Kidney (tissue), 14 donors: ENCODE results near the gene APP. TPM values are rescaled to one million over a fixed set of nuclear protein-coding genes. Genes with fewer than 3 reads are reported as not detected.

Experiments used
- DNase-seq, 5 donors: peaks; one replicate each; pipeline ENCODE4 v3.0.0-alpha.2; 2013 to 2020
- FAIRE-seq: peaks from 2 replicates; lab custom pipeline; 2012; peaks lifted over from hg19 to GRCh38; lab: Jason Lieb, UNC
- H3K27ac ChIP-seq, 2 donors: one replicate each; pipeline ENCODE4 v1.7.0; 2013; ENCODE audit warnings: low read depth in 2 of 2, low read length in 2 of 2, inconsistent platforms in 1 of 2
- H3K27me3 ChIP-seq: one replicate; pipeline ENCODE4 v1.7.1; 2013; ENCODE audit warnings: low read length, inconsistent platforms; ENCODE audit not compliant: control insufficient read depth, insufficient read depth
- H3K36me3 ChIP-seq, 3 donors: one replicate each; pipeline versions ENCODE4 v1.7.0 to v1.7.1; 2013; ENCODE audit warnings: low read length in 3 of 3, control low read depth in 1 of 3, inconsistent platforms in 1 of 3; ENCODE audit not compliant: insufficient read depth in 3 of 3, control insufficient read depth in 2 of 3
- H3K4me1 ChIP-seq, 3 donors: one replicate each; pipeline versions ENCODE4 v1.7.0 to v1.7.1; 2013; ENCODE audit warnings: low read length in 3 of 3, inconsistent platforms in 1 of 3, low read depth in 1 of 3; ENCODE audit not compliant: control insufficient read depth in 2 of 3, insufficient read depth in 2 of 3
- H3K4me3 ChIP-seq, 3 donors: one replicate each; pipeline versions ENCODE4 v1.7.0 to v1.8.1; 2013; ENCODE audit warnings: low read length in 3 of 3, control low read depth in 1 of 3, inconsistent platforms in 1 of 3
- H3K9ac ChIP-seq, 3 donors: one replicate each; pipeline versions ENCODE4 v1.7.0 to v1.7.1; 2013; ENCODE audit warnings: low read length in 3 of 3, control low read depth in 1 of 3, inconsistent platforms in 1 of 3
- H3K9me3 ChIP-seq, 3 donors: one replicate each; pipeline versions ENCODE4 v1.7.0 to v1.7.1; 2013; ENCODE audit warnings: low read length in 3 of 3, control low read depth in 1 of 3, inconsistent platforms in 1 of 3; ENCODE audit not compliant: control insufficient read depth in 2 of 3, insufficient read depth in 1 of 3
- intact Hi-C: fragments of 100-400 bp; cut with DNase I; formaldehyde crosslinking; loops from one replicate; pipeline ENCODE4 v1.11.1; 2022
- polyA plus RNA-seq: library from polyadenylated mRNA; stranded (reverse); fragments of 350-450 nt; fragmentation: Illumina TruSeq; extraction: RNeasy Lipid Tissue Mini Kit (QIAGEN cat#74804); gene quantifications from one replicate; pipeline ENCODE4 v1.2.3, GENCODE V29; 2014; ENCODE audit warnings: low read depth, low replicate concordance; ENCODE audit not compliant: insufficient read depth
- total RNA-seq: library from RNA; stranded (reverse); fragmentation: NEBNext Ultra II Directional; extraction: Animal tissue kit (Norgen Biotek cat#: 25700); gene quantifications from one replicate; pipeline ENCODE4 v1.2.1, GENCODE V29; 2021
- TF ChIP-seq, protein P1 (sequence below): IDR thresholded peaks from 3 replicates; pipeline ENCODE4 v1.5.1; 2012; ENCODE audit warnings: mild to moderate bottlenecking, moderate library complexity, borderline replicate concordance; ENCODE audit not compliant: insufficient read depth; ENCODE audit errors: extremely low read depth
- donor health status: control.
- donor health status: control.
- donor health status: control.
- donor health status: control.
- donor health status: control.
- donor health status: DM: yes; HTN: yes; CAD: no.
- donor health status: Normal renal cell carcinoma (clear cell type).

The APP gene
- total and polyA plus RNA-seq, 2 donors from 2014 or later, result 472 to 1,303 TPM

DNA sequence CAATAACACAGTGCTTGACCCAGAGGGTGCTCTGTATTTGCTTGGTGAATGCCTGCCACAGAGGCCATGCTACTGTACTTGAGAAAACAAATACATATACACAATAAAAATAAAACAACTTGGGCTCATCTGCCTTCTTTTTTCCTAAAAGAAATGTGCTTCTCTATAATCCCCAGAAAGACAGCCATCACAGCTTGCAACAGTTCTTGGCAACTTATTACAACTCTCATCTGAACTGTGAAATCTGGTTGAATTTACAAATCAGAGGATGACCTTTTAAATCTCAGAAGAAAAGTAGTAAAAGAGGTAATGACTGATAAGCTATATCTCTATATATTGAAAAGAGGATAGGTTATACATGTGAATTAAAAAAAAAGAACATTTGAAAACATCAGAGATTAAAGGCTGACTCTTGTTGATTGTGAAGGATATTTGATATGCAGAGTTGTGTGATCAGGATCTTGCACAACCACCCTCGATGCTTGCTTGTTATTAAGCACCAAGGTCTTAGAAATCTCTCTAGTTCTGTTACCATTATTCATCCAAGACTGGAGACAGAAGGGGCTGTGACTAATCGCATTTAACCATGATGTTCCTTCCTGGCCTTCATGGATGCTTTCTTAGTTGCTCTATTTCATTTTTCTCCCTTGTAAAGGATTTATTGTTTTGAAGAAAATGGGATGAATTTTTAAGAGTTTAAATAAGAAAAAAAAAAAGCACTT, 213.4 kb downstream of the APP start:
- FAIRE-seq (no peak), DNase-seq (no peak)
- no peaks in the 10 kb centered on the region for H3K9me3 ChIP-seq
- no peak overlapping the region for H3K9ac ChIP-seq
- intact Hi-C loops, result no loop called here
- H3K27me3 ChIP-seq, result no peaks in the 10 kb centered on the region
- H3K27ac ChIP-seq, result no peak overlapping the region
- TF ChIP-seq, protein P1, sequence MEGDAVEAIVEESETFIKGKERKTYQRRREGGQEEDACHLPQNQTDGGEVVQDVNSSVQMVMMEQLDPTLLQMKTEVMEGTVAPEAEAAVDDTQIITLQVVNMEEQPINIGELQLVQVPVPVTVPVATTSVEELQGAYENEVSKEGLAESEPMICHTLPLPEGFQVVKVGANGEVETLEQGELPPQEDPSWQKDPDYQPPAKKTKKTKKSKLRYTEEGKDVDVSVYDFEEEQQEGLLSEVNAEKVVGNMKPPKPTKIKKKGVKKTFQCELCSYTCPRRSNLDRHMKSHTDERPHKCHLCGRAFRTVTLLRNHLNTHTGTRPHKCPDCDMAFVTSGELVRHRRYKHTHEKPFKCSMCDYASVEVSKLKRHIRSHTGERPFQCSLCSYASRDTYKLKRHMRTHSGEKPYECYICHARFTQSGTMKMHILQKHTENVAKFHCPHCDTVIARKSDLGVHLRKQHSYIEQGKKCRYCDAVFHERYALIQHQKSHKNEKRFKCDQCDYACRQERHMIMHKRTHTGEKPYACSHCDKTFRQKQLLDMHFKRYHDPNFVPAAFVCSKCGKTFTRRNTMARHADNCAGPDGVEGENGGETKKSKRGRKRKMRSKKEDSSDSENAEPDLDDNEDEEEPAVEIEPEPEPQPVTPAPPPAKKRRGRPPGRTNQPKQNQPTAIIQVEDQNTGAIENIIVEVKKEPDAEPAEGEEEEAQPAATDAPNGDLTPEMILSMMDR, result no peak
- H3K4me3 ChIP-seq, result no peak overlapping the region
- peaks cover 0 to 15% (median 9%) of the 10 kb centered on the region in 3 donors for H3K36me3 ChIP-seq
- peaks cover 0 to 2% (median 0%) of the 10 kb centered on the region in 3 donors for H3K4me1 ChIP-seq

DNA sequence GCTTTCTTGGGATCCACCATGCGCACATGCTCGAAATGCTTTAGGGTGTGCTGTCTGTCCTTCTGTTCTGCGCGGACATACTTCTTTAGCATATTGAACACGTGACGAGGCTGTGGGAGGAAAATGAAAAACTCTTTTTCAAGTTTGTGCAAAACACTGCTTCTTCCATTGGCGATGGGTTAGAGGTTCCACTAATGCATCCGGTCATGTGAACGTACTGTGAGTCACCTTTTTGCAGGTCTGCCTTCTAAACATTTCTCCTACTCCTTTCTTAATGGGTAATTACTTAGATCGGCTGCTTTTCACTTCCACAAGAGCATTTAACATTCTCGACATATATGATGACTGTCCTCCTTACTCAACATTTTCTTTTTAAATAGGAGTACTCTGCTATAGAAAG, 214.9 kb downstream of the APP start:
- peaks cover 0 to 2% (median 0%) of the 10 kb centered on the region in 3 donors for H3K4me1 ChIP-seq
- TF ChIP-seq, protein P1, result no peak
- no peak overlapping the region for H3K4me3 ChIP-seq
- DNase-seq (no peak), FAIRE-seq (no peak)
- H3K36me3 ChIP-seq, result peaks cover 0 to 15% (median 12%) of the 10 kb centered on the region in 3 donors
- H3K27me3 ChIP-seq, result no peaks in the 10 kb centered on the region
- H3K9ac ChIP-seq, result no peak overlapping the region
- intact Hi-C loops, result no loop called here
- no peak overlapping the region for H3K27ac ChIP-seq
- no peaks in the 10 kb centered on the region for H3K9me3 ChIP-seq

DNA sequence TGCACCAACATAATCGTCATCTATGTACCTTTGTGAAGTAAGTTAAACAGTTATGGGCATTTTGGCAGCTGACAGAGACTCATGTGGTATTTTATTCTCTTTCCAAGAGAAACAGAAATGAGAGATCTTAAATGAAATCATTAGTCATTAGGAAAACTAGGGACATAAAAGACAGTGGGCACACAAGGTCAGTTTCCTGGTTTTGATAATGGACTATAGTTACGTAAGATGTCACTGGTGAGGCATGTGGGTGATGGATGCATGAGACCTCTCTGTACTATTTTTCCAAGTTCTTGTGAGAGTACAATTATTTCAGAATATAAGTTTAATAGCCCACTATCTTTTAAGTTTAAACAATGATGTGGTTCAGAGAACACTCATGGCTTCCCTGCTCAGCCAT, 216.9 kb downstream of the APP start:
- no peaks in the 10 kb centered on the region for H3K9me3 ChIP-seq
- no peak overlapping the region for H3K4me3 ChIP-seq
- H3K9ac ChIP-seq, result no peak overlapping the region
- H3K36me3 ChIP-seq, result peaks cover 0 to 15% (median 13%) of the 10 kb centered on the region in 3 donors
- H3K4me1 ChIP-seq, result no peaks in the 10 kb centered on the region
- FAIRE-seq (no peak), DNase-seq (no peak)
- no peaks in the 10 kb centered on the region for H3K27me3 ChIP-seq
- intact Hi-C loops, result no loop called here
- TF ChIP-seq, protein P1, result no peak
- peak overlapping the region in 1 of 2 donors; percentile 28 for H3K27ac ChIP-seq
